Smooth muscle cell (in vitro differentiated cells): ENCODE results near the gene JUP. TPM values are rescaled to one million over a fixed set of nuclear protein-coding genes. Genes with fewer than 3 reads are reported as not detected.
A peak's percentile ranks its signal among the peaks of the same experiment; 100 is the strongest.

Experiments used
- DNase-seq: peaks from one replicate; lab custom pipeline; 2025; ENCODE audit not compliant: unreplicated experiment; lab: John Stamatoyannopoulos, UW
- H2AFZ ChIP-seq: fragments of 200-600 bp; sonication (generic); 2 replicates; pipeline ENCODE4 v1.6.0; 2016; ENCODE audit warnings: antibody characterized with exemption, low read depth, mild to moderate bottlenecking
- H3F3A ChIP-seq: fragments of 200-600 bp; sonication (generic); 2 replicates; pipeline ENCODE4 v1.6.0; 2017; ENCODE audit warnings: antibody characterized with exemption, low read depth
- H3K27ac ChIP-seq: fragments of 200-600 bp; sonication (generic); 2 replicates; pipeline ENCODE4 v1.5.1; 2016; ENCODE audit warnings: low read depth, mild to moderate bottlenecking
- H3K27me3 ChIP-seq: fragments of 200-600 bp; sonication (generic); 2 replicates; pipeline ENCODE4 v1.6.1; 2016; ENCODE audit warnings: low read depth, mild to moderate bottlenecking
- H3K36me3 ChIP-seq: fragments of 200-600 bp; sonication (generic); 2 replicates; pipeline ENCODE4 v1.5.1; 2016; ENCODE audit warnings: low read depth
- H3K4me1 ChIP-seq: fragments of 200-600 bp; sonication (generic); 2 replicates; pipeline ENCODE4 v1.5.1; 2016; ENCODE audit warnings: low read depth
- H3K4me2 ChIP-seq: fragments of 200-600 bp; sonication (generic); 2 replicates; pipeline ENCODE4 v1.6.0; 2016; ENCODE audit warnings: mild to moderate bottlenecking
- H3K4me3 ChIP-seq: fragments of 200-600 bp; sonication (generic); 2 replicates; pipeline ENCODE4 v1.5.1; 2016; ENCODE audit warnings: mild to moderate bottlenecking
- H3K79me2 ChIP-seq: fragments of 200-600 bp; sonication (generic); 2 replicates; pipeline ENCODE4 v1.6.0; 2016; ENCODE audit warnings: low read depth, mild to moderate bottlenecking
- H3K9ac ChIP-seq: fragments of 200-600 bp; sonication (generic); 2 replicates; pipeline ENCODE4 v1.6.0; 2016; ENCODE audit warnings: low read depth
- H3K9me3 ChIP-seq: fragments of 200-600 bp; sonication (generic); replicated peaks from 2 replicates; pipeline ENCODE4 v1.5.1; 2016; ENCODE audit warnings: low read depth
- H4K20me1 ChIP-seq: fragments of 200-600 bp; sonication (generic); 2 replicates; pipeline ENCODE4 v1.6.0; 2016; ENCODE audit warnings: low read depth
- WGBS: methylation state at CpG from one replicate; pipeline ENCODE4 v1.1.7; 2016; ENCODE audit warnings: low lambda C conversion rate; 5-methylcytosine and 5-hydroxymethylcytosine counted together
- polyA plus RNA-seq: library from polyadenylated mRNA; unstranded; fragments of >200 nt; fragmentation: Nextera tagmentation; extraction: Ambion mirVana; gene quantifications from 2 replicates; pipeline ENCODE4 v1.2.1, GENCODE V29; 2016
- total RNA-seq: library from RNA; depleted of rRNA; stranded (reverse); fragments of >200 nt; gene quantifications from 2 replicates; pipeline ENCODE4 v1.2.3, GENCODE V29; 2014
- TF ChIP-seq, protein P1 (sequence below): fragments of 200-600 bp; sonication (generic); IDR thresholded peaks from 2 replicates; pipeline ENCODE4 v1.5.1; 2017; ENCODE audit warnings: borderline replicate concordance, mild to moderate bottlenecking, antibody characterized with exemption; ENCODE audit not compliant: insufficient read depth, poor library complexity, severe bottlenecking

Gene JUP
- total and polyA plus RNA-seq, 2 experiments from 2014 or later, result 124 to 238 TPM

DNA sequence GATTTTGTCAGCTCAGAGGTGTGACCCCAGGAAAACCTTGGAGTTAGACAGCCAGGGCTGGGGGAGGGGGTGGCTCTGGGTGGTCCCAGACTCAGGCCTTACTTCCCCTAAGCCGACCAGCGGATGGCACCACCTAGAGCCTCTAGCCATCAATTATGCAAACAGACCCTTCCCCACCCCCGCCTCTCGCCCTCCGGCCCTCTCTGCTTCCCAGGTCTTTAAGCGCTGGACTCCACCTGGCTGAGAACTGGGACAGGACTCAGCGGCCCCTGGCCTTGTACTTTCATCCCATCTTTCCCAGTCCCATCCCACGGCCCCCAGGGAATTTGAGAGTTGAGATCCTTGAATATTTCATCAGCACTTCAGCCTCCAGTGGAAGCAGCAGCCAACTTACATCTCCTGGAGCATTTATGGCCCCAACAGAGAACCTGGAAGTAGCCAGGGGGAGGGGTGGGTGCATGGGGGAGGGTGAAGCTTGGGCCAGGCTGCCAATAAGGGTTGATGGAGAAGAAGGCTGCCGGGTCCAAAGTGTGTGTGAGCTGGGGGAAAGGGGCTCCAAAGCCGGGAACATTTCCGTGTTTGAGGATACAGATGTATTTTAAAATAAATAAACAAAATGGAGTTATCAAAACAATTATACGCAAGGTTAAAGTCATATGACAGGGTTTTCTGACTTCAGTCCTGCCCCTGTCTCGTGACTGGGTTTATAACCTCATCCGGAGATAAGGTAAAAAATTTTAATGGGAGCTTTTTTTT lies 7.5 kb upstream of the JUP start:
- Histone ChIP-seq H3K27ac (peak overlapping the region; percentile 94), H3K4me3 (peak overlapping the region; percentile 20), H3K9ac (peak overlapping the region; percentile 72), H3K4me1 (peaks cover 28% of the 10 kb centered on the region), H4K20me1 (no peaks in the 10 kb centered on the region), H2AFZ (no peak overlapping the region), H3K36me3 (no peaks in the 10 kb centered on the region), H3K9me3 (no peaks in the 10 kb centered on the region), H3F3A (peaks cover 19% of the 10 kb centered on the region), H3K27me3 (no peaks in the 10 kb centered on the region), H3K79me2 (no peaks in the 10 kb centered on the region), H3K4me2 (peak overlapping the region; percentile 79)
- WGBS, result 21% methylated on average over 12 of the region's 14 CpGs
- TF ChIP-seq, protein P1, sequence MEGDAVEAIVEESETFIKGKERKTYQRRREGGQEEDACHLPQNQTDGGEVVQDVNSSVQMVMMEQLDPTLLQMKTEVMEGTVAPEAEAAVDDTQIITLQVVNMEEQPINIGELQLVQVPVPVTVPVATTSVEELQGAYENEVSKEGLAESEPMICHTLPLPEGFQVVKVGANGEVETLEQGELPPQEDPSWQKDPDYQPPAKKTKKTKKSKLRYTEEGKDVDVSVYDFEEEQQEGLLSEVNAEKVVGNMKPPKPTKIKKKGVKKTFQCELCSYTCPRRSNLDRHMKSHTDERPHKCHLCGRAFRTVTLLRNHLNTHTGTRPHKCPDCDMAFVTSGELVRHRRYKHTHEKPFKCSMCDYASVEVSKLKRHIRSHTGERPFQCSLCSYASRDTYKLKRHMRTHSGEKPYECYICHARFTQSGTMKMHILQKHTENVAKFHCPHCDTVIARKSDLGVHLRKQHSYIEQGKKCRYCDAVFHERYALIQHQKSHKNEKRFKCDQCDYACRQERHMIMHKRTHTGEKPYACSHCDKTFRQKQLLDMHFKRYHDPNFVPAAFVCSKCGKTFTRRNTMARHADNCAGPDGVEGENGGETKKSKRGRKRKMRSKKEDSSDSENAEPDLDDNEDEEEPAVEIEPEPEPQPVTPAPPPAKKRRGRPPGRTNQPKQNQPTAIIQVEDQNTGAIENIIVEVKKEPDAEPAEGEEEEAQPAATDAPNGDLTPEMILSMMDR, result no peak
- no peak for DNase-seq

DNA sequence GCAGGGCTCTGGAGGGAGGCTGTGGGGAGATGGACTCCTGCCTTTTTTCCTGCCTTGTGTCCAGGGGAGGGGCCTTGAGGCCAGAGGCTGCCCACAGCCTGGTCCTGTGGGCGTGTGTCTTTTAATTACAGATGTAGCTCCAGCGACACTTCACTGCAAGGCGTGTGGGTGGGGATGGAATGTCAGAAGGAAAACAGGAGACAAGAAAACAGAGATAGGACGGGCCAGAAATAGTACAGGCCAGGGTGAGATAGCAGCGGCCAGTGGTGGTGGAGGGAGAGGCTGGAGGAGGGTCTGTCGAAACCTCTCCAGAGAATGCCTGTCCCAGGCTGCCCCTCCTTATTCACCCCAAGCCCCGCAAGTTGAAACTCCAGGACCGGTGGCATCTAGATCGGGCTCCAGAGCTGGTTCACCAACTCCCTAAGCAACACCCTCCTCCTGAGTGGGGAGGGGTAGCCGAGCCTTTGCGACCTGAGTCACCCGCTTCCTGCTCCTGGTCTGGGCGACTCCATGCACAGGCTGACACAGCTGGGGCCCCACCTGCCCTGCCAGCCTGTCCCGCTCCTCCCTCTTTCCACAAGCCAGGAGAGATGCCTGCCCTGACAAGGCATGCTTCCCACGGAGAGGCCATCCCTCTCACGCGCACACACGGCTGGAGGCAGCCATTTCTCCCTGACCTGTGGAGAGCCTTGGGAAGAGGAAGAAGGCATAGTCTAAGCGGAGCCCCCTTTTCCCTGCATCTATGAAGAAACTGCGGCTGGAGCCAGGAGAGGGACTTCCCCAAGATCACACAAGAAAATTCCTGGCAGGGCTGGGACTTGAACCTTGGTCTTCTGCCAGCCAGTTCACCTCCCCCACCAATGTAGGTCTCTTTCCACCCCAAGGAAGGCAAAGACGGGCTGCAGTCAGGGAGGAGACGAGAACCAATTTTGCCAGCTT lies 6.6 kb upstream of the JUP start:
- H3K4me3 ChIP-seq, result peak overlapping the region; percentile 20
- H3K79me2 ChIP-seq, result no peaks in the 10 kb centered on the region
- H3F3A ChIP-seq, result peaks cover 19% of the 10 kb centered on the region
- peak overlapping the region; percentile 79 for H3K4me2 ChIP-seq
- TF ChIP-seq, protein P1, result no peak
- WGBS, result 4% methylated on average over 21 of the region's 22 CpGs
- H3K36me3 ChIP-seq, result no peaks in the 10 kb centered on the region
- H3K9ac ChIP-seq, result peak overlapping the region; percentile 72
- H4K20me1 ChIP-seq, result no peaks in the 10 kb centered on the region
- peak overlapping the region; percentile 6 for H2AFZ ChIP-seq
- no peaks in the 10 kb centered on the region for H3K9me3 ChIP-seq
- peaks cover 28% of the 10 kb centered on the region for H3K4me1 ChIP-seq
- peak; percentile 50 for DNase-seq
- peak overlapping the region; percentile 94 for H3K27ac ChIP-seq
- no peaks in the 10 kb centered on the region for H3K27me3 ChIP-seq

DNA sequence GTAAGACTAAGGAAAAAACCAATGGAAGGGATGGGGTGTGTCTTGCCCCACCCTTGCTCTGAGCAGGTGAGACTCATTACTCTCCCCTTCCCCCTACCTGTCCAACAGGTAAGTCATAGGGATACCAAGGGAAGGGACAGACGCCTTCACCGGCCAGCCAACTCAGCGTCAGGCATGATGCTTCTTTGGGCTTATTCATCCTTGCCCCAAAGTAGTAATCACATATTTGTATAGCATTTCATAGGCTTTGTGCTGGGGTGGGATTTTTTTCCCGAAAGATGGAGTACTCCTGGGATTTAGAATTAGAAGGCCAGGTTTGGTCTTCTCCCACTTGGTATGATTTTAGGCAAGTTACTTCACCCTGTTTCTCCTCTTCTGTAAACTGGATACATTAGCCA lies 509 bp upstream of the JUP start:
- TF ChIP-seq, protein P1, result no peak
- 25% methylated on average over 4 of the region's 4 CpGs for WGBS
- H3K4me2 ChIP-seq, result peak overlapping the region; percentile 39
- no peaks in the 10 kb centered on the region for H3K36me3 ChIP-seq
- H3K4me1 ChIP-seq, result peaks cover 18% of the 10 kb centered on the region
- no peak overlapping the region for H2AFZ ChIP-seq
- peaks cover 14% of the 10 kb centered on the region for H3F3A ChIP-seq
- peaks cover 34% of the 10 kb centered on the region for H3K79me2 ChIP-seq
- no peak overlapping the region for H3K9ac ChIP-seq
- no peaks in the 10 kb centered on the region for H3K9me3 ChIP-seq
- no peaks in the 10 kb centered on the region for H3K27me3 ChIP-seq
- peaks cover 34% of the 10 kb centered on the region for H4K20me1 ChIP-seq
- H3K4me3 ChIP-seq, result peak overlapping the region; percentile 7
- H3K27ac ChIP-seq, result peak overlapping the region; percentile 70
- DNase-seq, result no peak
